HCT116 (cell line): ENCODE measurements around the gene STK39. TPM values are rescaled to one million over a fixed set of nuclear protein-coding genes. Genes with fewer than 3 reads are reported as not detected.

ENCODE experiments used
- ATAC-seq: fragments of 200-7000 bp; cut with Tn5 transposase; 2 replicates; pipeline ENCODE4 v1.9.1; 2020; ENCODE audit warnings: mild to moderate bottlenecking, moderate library complexity
- BruUV-seq: library from RNA; stranded (reverse); fragments of 400-500 nt; replicated peaks from 2 replicates; lab custom pipeline; 2021; lab: Mats Ljungman, UMichigan
- CTCF ChIA-PET: fragments of 300-600 bp; sonication (Branson Sonifier 250); formaldehyde crosslinking; loops from one replicate; lab custom pipeline; 2021; ENCODE audit warnings: antibody characterized with exemption; lab: Charles Lee
- POLR2A ChIA-PET: fragments of 300-600, 350-600 bp; sonication (Branson Sonifier 250); formaldehyde crosslinking; loops from one replicate; lab custom pipeline; 2021; ENCODE audit warnings: antibody characterized with exemption; lab: Charles Lee
- RAD21 ChIA-PET, 2 experiments: fragments of 300-600 bp; sonication (Branson Sonifier 250); formaldehyde crosslinking; loops; one replicate each; lab custom pipeline; 2023; ENCODE audit warnings: low total read pairs in 2 of 2; ENCODE audit not compliant: uncharacterized antibody in 2 of 2, unreplicated experiment in 2 of 2, low non-redundant PET in 1 of 2; lab: Charles Lee
- DNase-seq: peaks from one replicate; pipeline ENCODE4 v3.0.0-alpha.2; 2010; ENCODE audit warnings: low read depth, low spot score
- H2AFZ ChIP-seq: fragments of 200-600 bp; shearing (Covaris generic), sonication (generic); 2 replicates; pipeline ENCODE4 v1.6.1; 2017; ENCODE audit warnings: low read depth, mixed run types, mixed read lengths, antibody characterized with exemption, low read length; ENCODE audit not compliant: poor library complexity, severe bottlenecking
- H3K27ac ChIP-seq: 2 replicates; pipeline ENCODE4 v1.5.1; 2012; ENCODE audit warnings: low read depth, low read length
- H3K27me3 ChIP-seq: fragments of 200-600 bp; sonication (generic); 2 replicates; pipeline ENCODE4 v1.6.1; 2016; ENCODE audit warnings: mixed run types, low read length, mixed read lengths; ENCODE audit not compliant: insufficient read depth
- H3K36me3 ChIP-seq, 2 experiments: fragments of 200-500 bp in 1 of 2; fragments of 200-600 bp in 1 of 2; sonication (Bioruptor generic) in 1 of 2; sonication (generic) in 1 of 2; 2 replicates each; pipeline versions ENCODE4 v1.5.1 to v1.6.1; 2014 to 2016; ENCODE audit warnings: low read length in 2 of 2, inconsistent platforms in 1 of 2, mixed read lengths in 1 of 2, mixed run types in 1 of 2; ENCODE audit not compliant: insufficient read depth in 2 of 2, control insufficient read depth in 1 of 2
- H3K4me1 ChIP-seq, 2 experiments: fragments of 200-600 bp in 1 of 2; sonication (generic) in 1 of 2; 2 replicates each; pipeline versions ENCODE4 v1.5.1 to v1.6.1; 2012 to 2017; ENCODE audit warnings: low read length in 2 of 2, inconsistent platforms in 1 of 2, mild to moderate bottlenecking in 1 of 2, mixed read lengths in 1 of 2, mixed run types in 1 of 2, moderate library complexity in 1 of 2; ENCODE audit not compliant: insufficient read depth in 2 of 2, control insufficient read depth in 1 of 2
- H3K4me2 ChIP-seq: fragments of 200-600 bp; sonication (generic); 2 replicates; pipeline ENCODE4 v1.6.1; 2017; ENCODE audit warnings: mixed run types, low read length, mixed read lengths
- H3K4me3 ChIP-seq, 2 experiments: fragments of 200-600 bp in 1 of 2; sonication (generic) in 1 of 2; replicated peaks in 1 of 2; 2 replicates each; pipeline ENCODE4 v1.5.1; 2011 to 2016; ENCODE audit warnings: low read length in 2 of 2, control low read depth in 1 of 2, low read depth in 1 of 2, mild to moderate bottlenecking in 1 of 2, mixed read lengths in 1 of 2, mixed run types in 1 of 2
- H3K79me2 ChIP-seq: fragments of 200-600 bp; sonication (generic); 2 replicates; pipeline ENCODE4 v1.6.1; 2017; ENCODE audit warnings: mild to moderate bottlenecking, mixed run types, low read length, moderate library complexity, mixed read lengths; ENCODE audit not compliant: insufficient read depth
- H3K9ac ChIP-seq: fragments of 200-600 bp; sonication (generic); 2 replicates; pipeline ENCODE4 v1.6.1; 2016; ENCODE audit warnings: low read length, mixed read lengths
- H3K9me2 ChIP-seq: fragments of 200-600 bp; sonication (generic), shearing (Covaris generic); 2 replicates; pipeline ENCODE4 v1.6.1; 2017; ENCODE audit warnings: mixed run types, mild to moderate bottlenecking, moderate library complexity; ENCODE audit not compliant: insufficient read depth
- H3K9me3 ChIP-seq, 2 experiments: fragments of 200-500 bp in 1 of 2; fragments of 200-600 bp in 1 of 2; sonication (Bioruptor generic) in 1 of 2; sonication (generic) in 1 of 2; 2 replicates each; pipeline ENCODE4 v1.6.1; 2014 to 2017; ENCODE audit warnings: low read length in 2 of 2, mixed read lengths in 2 of 2, inconsistent platforms in 1 of 2, low read depth in 1 of 2, mild to moderate bottlenecking in 1 of 2, mixed run types in 1 of 2, moderate library complexity in 1 of 2; ENCODE audit not compliant: control insufficient read depth in 1 of 2, insufficient read depth in 1 of 2
- H4K20me1 ChIP-seq: fragments of 200-600 bp; sonication (generic), shearing (Covaris generic); 2 replicates; pipeline ENCODE4 v1.6.1; 2017; ENCODE audit warnings: mixed run types, mild to moderate bottlenecking, moderate library complexity; ENCODE audit not compliant: insufficient read depth
- ATF3 ChIP-seq: IDR thresholded peaks from 2 replicates; pipeline ENCODE4 v1.6.1; 2012
- CBX3 ChIP-seq: IDR thresholded peaks from 2 replicates; pipeline ENCODE4 v1.6.1; 2012; ENCODE audit warnings: low read depth
- EZH2 ChIP-seq: fragments of 200-600 bp; sonication (generic); IDR thresholded peaks from 2 replicates; pipeline ENCODE4 v1.6.1; 2017; ENCODE audit warnings: antibody characterized with exemption, mixed run types
- FOSL1 ChIP-seq: IDR thresholded peaks from 2 replicates; pipeline ENCODE4 v1.6.1; 2012; ENCODE audit warnings: low read depth
- JUND ChIP-seq: IDR thresholded peaks from 2 replicates; pipeline ENCODE4 v1.6.1; 2012
- POLR2A ChIP-seq: IDR thresholded peaks from 2 replicates; pipeline ENCODE4 v1.7.0; 2011; ENCODE audit warnings: borderline replicate concordance; ENCODE audit not compliant: insufficient read depth, insufficient read length; ENCODE audit errors: extremely low read depth
- POLR2AphosphoS5 ChIP-seq: IDR thresholded peaks from 2 replicates; pipeline ENCODE4 v1.6.1; 2011; ENCODE audit warnings: mild to moderate bottlenecking, low read depth, low read length, moderate library complexity
- SIN3A ChIP-seq: IDR thresholded peaks from 2 replicates; pipeline ENCODE4 v1.6.1; 2012; ENCODE audit warnings: low read depth
- SRF ChIP-seq: IDR thresholded peaks from 2 replicates; pipeline ENCODE4 v1.6.1; 2012; ENCODE audit warnings: low read depth
- TCF7L2 ChIP-seq: IDR thresholded peaks from 2 replicates; pipeline ENCODE4 v1.7.0; 2011; ENCODE audit warnings: borderline replicate concordance, inconsistent platforms; ENCODE audit not compliant: insufficient read depth, insufficient read length; ENCODE audit errors: extremely low read depth
- ZBTB33 ChIP-seq: IDR thresholded peaks from 2 replicates; pipeline ENCODE4 v1.6.1; 2011; ENCODE audit warnings: mild to moderate bottlenecking, low read length, moderate library complexity; ENCODE audit not compliant: insufficient replicate concordance; ENCODE audit errors: extremely low read depth
- ZNF274 ChIP-seq: fragments of 200-500 bp; sonication (Bioruptor generic); IDR thresholded peaks from 2 replicates; pipeline ENCODE4 v1.6.1; 2014; ENCODE audit warnings: mild to moderate bottlenecking, low read depth, low read length, inconsistent platforms
- intact Hi-C: fragments of 100-400 bp; cut with micrococcal nuclease; formaldehyde crosslinking; loops from 2 replicates; pipeline ENCODE4 v1.10.0; 2022
- total RNA-seq: library from RNA; stranded (reverse); gene quantifications from one replicate; pipeline ENCODE4 v1.2.1, GENCODE V29; 2021; ENCODE audit not compliant: unreplicated experiment

STK39 gene
- total RNA-seq, 1 experiment from 2014 or later = 118 TPM

GRCh38 chr2:167929484-167929883 is 317.9 kb downstream of the STK39 start:
- Histone ChIP-seq H4K20me1 (no peaks in the 10 kb centered on the region), H3K4me2 (no peak overlapping the region), H3K4me3 (no peak overlapping the region), H2AFZ (no peak overlapping the region), H3K9ac (no peak overlapping the region), H3K9me3 (no peaks in the 10 kb centered on the region), H3K27me3 (peaks cover 38% of the 10 kb centered on the region; the same call in 1 of the 2 replicates), H3K36me3 (no peaks in the 10 kb centered on the region), H3K79me2 (no peaks in the 10 kb centered on the region), H3K4me1 (no peaks in the 10 kb centered on the region), H3K27ac (no peak overlapping the region), H3K9me2 (no peaks in the 10 kb centered on the region)
- TF ChIP-seq TCF7L2 = no peak
- TF ChIP-seq ATF3 = no peak
- no peak for TF ChIP-seq EZH2
- no peak for TF ChIP-seq FOSL1
- TF ChIP-seq JUND = no peak
- TF ChIP-seq CBX3 = no peak
- no peak for TF ChIP-seq ZNF274
- no peak for TF ChIP-seq POLR2AphosphoS5
- no peak for TF ChIP-seq ZBTB33
- no peak for TF ChIP-seq POLR2A
- TF ChIP-seq SIN3A = no peak
- TF ChIP-seq SRF = no peak
- BruUV-seq = no TSS peak
- CTCF ChIA-PET = no interaction called here
- POLR2A ChIA-PET = no interaction called here
- ATAC-seq (no peak), DNase-seq (no peak)
- intact Hi-C loops = no loop called here
- RAD21 ChIA-PET = no interaction called here
